GM12892 (cell line): Measurements from ENCODE around the gene SPINK9.

Experiments
- POLR2A ChIP-seq: IDR thresholded peaks from 2 replicates; pipeline ENCODE4 v1.6.1; 2011; ENCODE audit warnings: low read depth, low read length, control low read depth
- POLR2AphosphoS5 ChIP-seq: IDR thresholded peaks from 2 replicates; pipeline ENCODE4 v1.6.1; 2011; ENCODE audit warnings: low read depth, low read length, control low read depth
- TAF1 ChIP-seq: IDR thresholded peaks from 2 replicates; pipeline ENCODE4 v1.6.1; 2011; ENCODE audit warnings: low read depth, mild to moderate bottlenecking, control low read depth, low read length, borderline replicate concordance

- no peak for TF ChIP-seq POLR2AphosphoS5
- TF ChIP-seq POLR2A, result no peak
- TF ChIP-seq TAF1, result no peak
These were observed at the start of gene SPINK9 for GRCh38 chr5:148335259-148335658.
